Vagina (tissue), 2 donors: ENCODE measurements around the gene XRN1.

Source experiments
- POLR2A ChIP-seq, 2 donors: fragments of 450-650 bp; IDR thresholded peaks; one replicate each; pipeline ENCODE4 v1.6.1; 2017; ENCODE audit warnings: antibody characterized with exemption in 2 of 2, mild to moderate bottlenecking in 2 of 2, moderate library complexity in 2 of 2
- TF ChIP-seq, protein P1 (sequence below), 3 experiments: fragments of 450-650 bp in 2 of 3; fragments of 200-600 bp in 1 of 3; sonication (generic) in 1 of 3; IDR thresholded peaks; one replicate each; pipeline ENCODE4 v1.5.1; 2017 to 2019; ENCODE audit warnings: antibody characterized with exemption in 3 of 3, mild to moderate bottlenecking in 2 of 3, moderate library complexity in 2 of 3

DNA sequence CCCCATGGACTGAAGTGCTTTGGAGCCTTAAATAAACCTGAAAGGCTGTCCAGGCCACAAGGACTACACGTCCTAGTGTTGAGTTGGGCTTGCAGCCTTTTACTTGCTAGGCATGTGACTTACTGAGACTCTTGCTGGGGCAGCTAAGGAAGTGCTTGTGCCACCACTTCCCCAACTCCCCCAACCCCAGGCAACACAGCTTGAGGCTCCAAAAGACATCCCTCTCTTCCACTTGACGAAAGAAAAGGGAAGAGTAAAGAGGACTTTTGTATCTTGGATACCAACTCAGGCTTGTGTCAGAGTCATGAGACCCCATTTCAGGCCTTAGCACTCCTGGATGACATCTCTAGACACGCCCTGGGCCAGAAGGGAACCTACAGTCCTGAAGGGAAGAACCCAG is 109.8 kb downstream of the XRN1 start:
- TF ChIP-seq, protein P1, sequence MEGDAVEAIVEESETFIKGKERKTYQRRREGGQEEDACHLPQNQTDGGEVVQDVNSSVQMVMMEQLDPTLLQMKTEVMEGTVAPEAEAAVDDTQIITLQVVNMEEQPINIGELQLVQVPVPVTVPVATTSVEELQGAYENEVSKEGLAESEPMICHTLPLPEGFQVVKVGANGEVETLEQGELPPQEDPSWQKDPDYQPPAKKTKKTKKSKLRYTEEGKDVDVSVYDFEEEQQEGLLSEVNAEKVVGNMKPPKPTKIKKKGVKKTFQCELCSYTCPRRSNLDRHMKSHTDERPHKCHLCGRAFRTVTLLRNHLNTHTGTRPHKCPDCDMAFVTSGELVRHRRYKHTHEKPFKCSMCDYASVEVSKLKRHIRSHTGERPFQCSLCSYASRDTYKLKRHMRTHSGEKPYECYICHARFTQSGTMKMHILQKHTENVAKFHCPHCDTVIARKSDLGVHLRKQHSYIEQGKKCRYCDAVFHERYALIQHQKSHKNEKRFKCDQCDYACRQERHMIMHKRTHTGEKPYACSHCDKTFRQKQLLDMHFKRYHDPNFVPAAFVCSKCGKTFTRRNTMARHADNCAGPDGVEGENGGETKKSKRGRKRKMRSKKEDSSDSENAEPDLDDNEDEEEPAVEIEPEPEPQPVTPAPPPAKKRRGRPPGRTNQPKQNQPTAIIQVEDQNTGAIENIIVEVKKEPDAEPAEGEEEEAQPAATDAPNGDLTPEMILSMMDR (IDR thresholded peaks at IDR 0.05): no peak
- no peak for TF ChIP-seq POLR2A (IDR thresholded peaks at IDR 0.05)
